ENCODE results near the gene KCNT1.

The KCNT1 gene

GRCh38 chr9:135803441-135803840, 101.5 kb downstream of the KCNT1 start:
- Histone ChIP-seq H3K9me2 (replicated peaks; ENCODE audit: control insufficient read depth, low read length) (no peaks in the 10 kb centered on the region), H3K79me2 (ENCODE audit: control insufficient read depth, low read length) (no peaks in the 10 kb centered on the region), H3K4me2 (ENCODE audit: low read length) (no peak overlapping the region), H3K27ac (ENCODE audit: low read depth, low read length) (no peak overlapping the region), H3K4me3 (ENCODE audit: low read length) (no peak overlapping the region), H4K20me1 (ENCODE audit: control insufficient read depth, insufficient read depth, low read depth, low read length) (no peaks in the 10 kb centered on the region), H3K27me3 (ENCODE audit: control insufficient read depth, low read length) (no peaks in the 10 kb centered on the region), H3F3A (ENCODE audit: control insufficient read depth, insufficient read depth) (no peaks in the 10 kb centered on the region), H3K36me3 (ENCODE audit: control insufficient read depth, low read length) (no peaks in the 10 kb centered on the region), H3K9me3 (ENCODE audit: control insufficient read depth, insufficient read depth, low read length) (no peaks in the 10 kb centered on the region), H3K4me1 (ENCODE audit: control insufficient read depth, low read length) (no peaks in the 10 kb centered on the region)
- TF ChIP-seq EZH2phosphoT487 (IDR thresholded peaks at IDR 0.05; ENCODE audit: borderline replicate concordance, low read length) (no peak), CTCF (IDR thresholded peaks at IDR 0.05; ENCODE audit: low read depth, low read length, poor library complexity, severe bottlenecking) (no peak)

GRCh38 chr9:135804581-135805421, 102.8 kb downstream of the KCNT1 start:
- no peaks in the 10 kb centered on the region for H3K27me3 ChIP-seq (ENCODE audit: control insufficient read depth, low read length)
- H3K9me3 ChIP-seq (ENCODE audit: control insufficient read depth, insufficient read depth, low read length) = no peaks in the 10 kb centered on the region
- H3K79me2 ChIP-seq (ENCODE audit: control insufficient read depth, low read length) = no peaks in the 10 kb centered on the region
- H3K4me2 ChIP-seq (ENCODE audit: low read length) = no peak overlapping the region
- TF ChIP-seq EZH2phosphoT487 (IDR thresholded peaks at IDR 0.05; ENCODE audit: borderline replicate concordance, low read length) (no peak), CTCF (IDR thresholded peaks at IDR 0.05; ENCODE audit: low read depth, low read length, poor library complexity, severe bottlenecking) (no peak)
- H3K36me3 ChIP-seq (ENCODE audit: control insufficient read depth, low read length) = no peaks in the 10 kb centered on the region; the same call in 1 of the 2 replicates
- H3K27ac ChIP-seq (ENCODE audit: low read depth, low read length) = no peak overlapping the region
- H3K4me3 ChIP-seq (ENCODE audit: low read length) = no peak overlapping the region
- no peaks in the 10 kb centered on the region for H3K9me2 ChIP-seq (replicated peaks; ENCODE audit: control insufficient read depth, low read length)
- peaks cover 2% of the 10 kb centered on the region; the same call in 1 of the 2 replicates for H4K20me1 ChIP-seq (ENCODE audit: control insufficient read depth, insufficient read depth, low read depth, low read length)
- H3F3A ChIP-seq (ENCODE audit: control insufficient read depth, insufficient read depth) = no peaks in the 10 kb centered on the region
- no peaks in the 10 kb centered on the region for H3K4me1 ChIP-seq (ENCODE audit: control insufficient read depth, low read length)

- Histone ChIP-seq H3F3A (ENCODE audit: control insufficient read depth, insufficient read depth) (no peaks in the 10 kb centered on the region), H3K4me1 (ENCODE audit: control insufficient read depth, low read length) (no peaks in the 10 kb centered on the region), H3K4me3 (ENCODE audit: low read length) (no peak overlapping the region), H3K4me2 (ENCODE audit: low read length) (no peak overlapping the region), H3K9me2 (replicated peaks; ENCODE audit: control insufficient read depth, low read length) (no peaks in the 10 kb centered on the region), H3K36me3 (ENCODE audit: control insufficient read depth, low read length) (no peaks in the 10 kb centered on the region; the same call in 1 of the 2 replicates), H3K79me2 (ENCODE audit: control insufficient read depth, low read length) (no peaks in the 10 kb centered on the region), H3K9me3 (ENCODE audit: control insufficient read depth, insufficient read depth, low read length) (no peaks in the 10 kb centered on the region), H3K27ac (ENCODE audit: low read depth, low read length) (no peak overlapping the region), H4K20me1 (ENCODE audit: control insufficient read depth, insufficient read depth, low read depth, low read length) (peaks cover 4% of the 10 kb centered on the region; the same call in 1 of the 2 replicates), H3K27me3 (ENCODE audit: control insufficient read depth, low read length) (no peaks in the 10 kb centered on the region)
- TF ChIP-seq EZH2phosphoT487 (IDR thresholded peaks at IDR 0.05; ENCODE audit: borderline replicate concordance, low read length) (no peak), CTCF (IDR thresholded peaks at IDR 0.05; ENCODE audit: low read depth, low read length, poor library complexity, severe bottlenecking) (no peak)
These were observed 103.5 kb downstream of the KCNT1 start for GRCh38 chr9:135805422-135806022.

Measured in DOHH2 (cell line).